GM21529 (cell line): ENCODE measurements around the gene TDRD12.
"Not testable (repeated sequence)": the region's sequence is repeated elsewhere in the genome, so short reads cannot be mapped to it uniquely, and the experiment has no call there.

Experiments
- ATAC-seq: cut with Tn5 transposase; IDR thresholded peaks from one replicate; pipeline ENCODE4 v1.9.1; 2021; ENCODE audit not compliant: unreplicated experiment

The TDRD12 gene

DNA sequence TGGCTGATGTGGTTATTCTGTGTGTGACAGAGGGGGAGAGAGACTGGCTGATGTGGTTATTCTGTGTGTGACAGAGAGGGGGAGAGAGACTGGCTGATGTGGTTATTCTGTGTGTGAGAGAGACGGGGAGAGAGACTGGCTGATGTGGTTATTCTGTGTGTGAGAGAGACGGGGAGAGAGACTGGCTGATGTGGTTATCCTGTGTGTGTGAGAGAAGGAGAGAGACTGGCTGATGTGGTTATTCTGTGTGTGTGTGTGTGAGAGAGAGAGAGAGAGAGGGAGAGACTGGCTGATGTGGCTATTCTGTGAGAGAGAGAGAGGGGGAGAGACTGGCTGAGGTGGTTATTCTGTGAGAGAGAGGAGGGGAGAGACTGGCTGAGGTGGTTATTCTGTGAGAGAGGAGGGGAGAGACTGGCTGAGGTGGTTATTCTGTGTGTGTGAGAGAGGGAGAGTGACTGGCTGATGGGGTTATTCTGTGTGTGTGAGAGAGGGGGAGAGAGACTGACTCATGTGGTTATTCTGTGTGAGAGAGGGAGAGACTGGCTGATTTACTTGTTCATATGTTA, 27.1 kb downstream of the TDRD12 start:
- not testable (repeated sequence) for ATAC-seq

DNA sequence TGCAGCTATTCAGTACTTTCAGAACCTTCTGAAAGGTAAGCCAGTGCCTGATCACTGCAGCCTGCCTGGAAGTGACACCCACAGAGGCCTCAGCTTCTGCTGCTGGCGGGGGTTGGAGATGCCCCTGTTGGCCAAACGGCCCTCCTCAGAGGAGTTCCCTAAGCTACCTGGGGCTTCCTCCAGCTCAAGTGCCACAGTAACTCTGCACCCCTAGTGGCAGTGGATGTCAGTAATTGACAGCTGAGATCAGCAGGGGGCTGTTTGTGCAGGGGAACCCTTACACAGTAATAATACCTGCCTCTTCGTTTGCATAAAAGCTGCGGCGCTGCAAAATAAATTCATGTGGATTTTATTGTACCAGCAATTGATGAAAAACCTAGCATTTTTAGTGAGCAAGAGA, 28.9 kb downstream of the TDRD12 start:
- ATAC-seq: no peak

DNA sequence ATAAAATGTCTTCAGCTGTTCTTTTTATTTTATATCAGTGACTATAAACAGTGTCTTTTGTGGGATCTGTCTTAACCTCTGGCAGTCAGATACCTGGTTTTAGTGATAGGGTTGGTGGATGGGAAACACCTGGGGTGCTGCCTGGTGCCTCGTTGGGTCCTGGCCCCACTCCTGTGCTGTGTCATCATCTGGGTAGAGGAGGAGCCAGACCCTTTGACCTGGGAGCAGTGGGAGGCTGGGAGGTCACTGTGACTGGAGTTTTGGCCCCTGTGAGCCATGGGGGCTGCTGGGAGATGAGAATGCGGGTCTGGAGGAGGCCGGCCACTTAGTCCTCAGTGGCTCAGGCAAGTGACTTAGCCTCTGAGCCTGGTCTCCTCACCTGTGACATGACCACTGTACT, 29.4 kb downstream of the TDRD12 start:
- ATAC-seq: no peak

DNA sequence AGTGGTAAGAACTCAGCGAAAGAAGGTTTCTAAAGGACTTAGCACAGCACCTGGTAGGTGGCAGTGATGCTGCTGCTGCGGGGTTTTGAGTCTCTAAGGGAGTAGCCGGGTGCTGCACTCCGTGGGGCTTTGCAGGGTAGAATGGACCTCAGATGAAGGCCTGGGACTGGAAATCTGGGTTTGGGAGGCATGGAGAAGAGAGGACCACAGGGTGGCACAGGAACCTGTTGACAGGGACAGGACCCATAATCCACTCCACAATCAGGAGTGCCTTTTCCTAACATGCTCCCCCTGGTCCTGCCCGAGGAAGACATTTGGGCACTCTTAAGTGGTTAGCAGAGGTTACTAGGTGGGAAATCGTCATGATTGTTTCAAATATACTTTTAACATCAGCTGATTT, 29.8 kb downstream of the TDRD12 start:
- no peak for ATAC-seq

DNA sequence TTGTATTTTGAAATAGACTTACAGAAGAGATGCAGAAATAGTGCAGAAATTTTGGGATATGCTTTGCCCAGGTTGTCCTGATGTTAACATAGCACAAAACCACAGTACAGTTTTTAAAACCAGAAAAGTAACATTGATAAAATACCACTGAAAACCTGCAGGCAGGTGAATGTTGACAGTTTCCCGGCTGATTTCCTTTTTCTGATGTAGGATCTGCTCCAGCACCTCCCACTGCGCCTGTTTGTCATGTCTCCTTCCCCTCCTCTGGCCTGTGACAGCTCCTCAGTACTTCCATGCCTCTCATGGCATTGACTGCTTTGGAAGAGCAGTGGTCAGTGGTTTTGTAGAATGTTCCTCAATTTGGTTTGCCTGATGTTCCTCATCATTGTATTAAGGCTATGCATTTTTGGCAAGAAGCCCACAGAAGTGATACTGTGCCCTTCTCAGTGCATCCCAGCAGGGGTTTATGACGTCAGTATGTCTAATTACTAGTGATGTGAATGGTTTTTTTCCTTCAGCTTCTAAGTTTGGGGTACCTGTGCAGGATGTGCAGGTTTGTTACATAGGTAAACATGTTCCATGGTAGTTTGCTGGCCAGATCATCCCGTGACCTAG, 31.0 kb downstream of the TDRD12 start:
- no peak for ATAC-seq

DNA sequence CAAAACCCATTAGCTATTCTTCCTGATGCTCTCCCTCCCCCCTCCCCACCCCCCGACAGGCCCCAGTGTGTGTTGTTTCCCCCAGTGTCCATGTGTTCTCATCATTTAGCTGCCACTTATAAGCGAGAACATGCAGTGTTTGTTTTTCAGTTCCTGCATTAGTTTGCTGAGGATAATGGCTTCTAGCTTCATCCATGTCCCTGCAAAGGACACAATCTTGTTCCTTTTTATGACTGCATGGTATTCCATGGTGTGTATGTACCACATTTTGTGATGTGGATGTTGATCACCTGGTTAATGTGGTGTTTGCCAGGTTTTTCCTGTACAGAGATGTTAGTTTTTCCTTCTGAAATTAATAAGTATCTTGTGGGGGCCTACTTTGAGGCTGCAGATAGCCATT, 31.5 kb downstream of the TDRD12 start:
- ATAC-seq: no peak

DNA sequence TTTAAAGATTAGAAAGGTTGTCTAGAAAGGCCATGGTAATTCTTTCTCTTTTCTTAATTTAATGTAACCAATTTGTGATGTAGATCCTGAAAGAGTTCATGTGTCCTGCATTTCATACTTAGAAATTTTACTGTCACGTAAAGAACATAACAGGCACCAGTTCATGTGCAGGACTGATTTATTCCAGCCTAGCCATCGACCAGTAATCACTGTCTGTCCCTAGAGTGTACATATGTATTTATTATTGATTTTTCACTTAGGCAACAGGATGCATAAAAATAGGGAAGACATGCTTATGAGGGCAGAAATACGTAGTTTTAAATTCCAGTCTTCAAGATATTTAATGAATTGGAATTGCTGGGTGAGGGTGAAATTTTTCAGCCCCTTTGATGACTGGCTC, 37.6 kb downstream of the TDRD12 start:
- ATAC-seq: no peak

DNA sequence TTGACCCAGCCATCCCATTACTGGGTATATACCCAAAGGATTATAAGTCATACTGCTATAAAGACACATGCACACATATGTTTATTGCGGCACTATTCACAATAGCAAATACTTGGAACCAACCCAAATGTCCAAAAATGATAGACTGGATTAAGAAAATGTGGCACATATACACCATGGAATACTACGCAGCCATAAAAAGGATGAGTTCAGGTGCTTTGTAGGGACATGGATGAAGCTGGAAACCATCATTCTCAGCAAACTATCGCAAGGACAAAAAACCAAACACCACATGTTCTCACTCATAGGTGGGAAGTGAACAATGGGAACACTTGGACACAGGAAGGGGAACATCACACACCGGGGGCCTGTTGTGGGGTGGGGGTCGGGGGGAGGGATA, 45.8 kb downstream of the TDRD12 start:
- ATAC-seq: not testable (repeated sequence)

DNA sequence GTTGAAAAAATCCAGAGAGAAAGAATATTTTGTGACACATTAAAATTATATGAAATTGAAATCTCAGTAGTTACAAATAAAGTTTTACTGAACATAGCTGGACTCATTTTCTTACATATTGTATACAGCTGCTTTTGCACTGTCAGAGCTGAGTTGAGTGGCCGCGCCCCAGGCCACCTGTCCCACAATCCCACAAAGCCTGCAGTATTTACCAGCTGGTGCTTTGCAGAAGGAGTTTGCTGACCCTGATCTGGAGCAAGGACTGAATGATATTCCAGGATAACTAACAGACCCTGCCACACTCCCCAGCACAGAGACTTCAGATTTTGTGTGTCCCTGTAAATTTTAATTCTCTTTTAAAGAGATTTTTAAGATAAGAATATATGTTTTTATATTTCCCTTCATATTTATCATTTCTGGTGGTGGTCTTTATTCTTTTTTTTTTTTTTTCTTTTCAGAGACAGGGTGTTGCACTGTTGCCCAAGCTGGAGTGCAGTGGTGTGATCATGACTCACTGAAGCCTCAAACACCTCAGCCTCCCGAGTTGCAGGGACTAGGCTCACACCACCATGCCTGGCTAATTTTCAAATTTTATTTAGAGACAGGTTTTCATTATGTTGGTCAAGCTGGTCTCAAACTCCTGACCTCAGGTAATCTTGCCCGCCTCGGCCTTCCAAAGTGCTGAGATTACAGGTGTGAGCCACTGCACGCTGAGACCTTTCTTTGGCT, 48.5 kb downstream of the TDRD12 start:
- ATAC-seq: no peak

DNA sequence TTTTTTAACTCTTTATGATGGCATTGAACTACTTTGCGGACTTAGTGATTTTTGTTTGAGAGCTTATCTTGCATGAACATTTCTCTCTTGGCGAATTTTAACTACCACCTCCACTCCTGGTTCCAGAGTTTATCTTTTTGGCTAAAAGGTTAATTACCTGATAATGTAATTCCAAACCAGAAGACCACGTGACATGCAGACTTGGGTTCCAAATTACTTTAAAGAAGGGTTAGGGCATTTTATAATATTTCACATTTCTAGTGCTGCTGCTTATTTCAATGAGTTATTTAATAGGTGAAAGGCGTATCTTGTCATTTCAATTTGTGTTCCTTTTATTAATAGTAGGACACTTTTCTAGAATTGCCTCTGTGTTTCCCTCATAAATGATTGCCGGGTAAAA, 52.0 kb downstream of the TDRD12 start:
- no peak for ATAC-seq

DNA sequence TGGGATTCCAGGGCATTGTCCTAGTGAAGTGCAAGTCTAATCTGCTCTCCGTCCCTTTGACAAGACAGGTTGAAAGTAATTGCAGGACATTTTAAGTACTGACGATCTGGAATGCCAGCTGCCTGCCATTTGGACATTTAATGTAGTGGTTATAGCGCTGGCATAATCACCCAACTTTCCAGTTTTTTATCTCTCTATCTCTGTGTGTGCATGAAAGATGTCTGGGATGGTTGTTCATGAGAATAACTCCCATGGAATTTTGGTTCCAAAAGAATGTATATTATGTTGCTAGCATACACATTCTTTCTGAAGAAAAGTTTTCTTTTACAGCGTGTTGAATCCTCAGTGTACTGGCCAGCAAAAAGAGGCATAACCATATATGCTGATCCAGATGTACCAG, 53.6 kb downstream of the TDRD12 start:
- ATAC-seq: no peak

DNA sequence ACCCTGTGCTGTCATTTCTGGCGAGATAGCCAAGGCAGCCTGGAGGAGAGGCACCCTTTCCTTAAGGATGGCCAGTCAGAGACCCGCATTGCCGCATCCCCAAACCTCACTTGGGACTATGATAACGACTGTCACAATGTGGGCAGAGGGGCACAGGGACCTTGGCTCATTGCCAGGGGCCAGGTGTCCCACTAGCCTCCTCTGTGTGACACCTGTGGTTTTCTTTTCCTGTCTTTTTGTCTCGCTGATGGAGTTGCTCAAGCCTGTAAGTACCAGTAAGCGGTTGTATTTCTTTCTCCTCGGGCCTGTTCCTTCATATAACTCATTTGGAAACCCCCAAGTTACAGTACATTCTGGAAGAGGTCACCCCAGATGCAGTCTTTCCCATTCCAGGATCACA, 59.5 kb downstream of the TDRD12 start:
- no peak for ATAC-seq

DNA sequence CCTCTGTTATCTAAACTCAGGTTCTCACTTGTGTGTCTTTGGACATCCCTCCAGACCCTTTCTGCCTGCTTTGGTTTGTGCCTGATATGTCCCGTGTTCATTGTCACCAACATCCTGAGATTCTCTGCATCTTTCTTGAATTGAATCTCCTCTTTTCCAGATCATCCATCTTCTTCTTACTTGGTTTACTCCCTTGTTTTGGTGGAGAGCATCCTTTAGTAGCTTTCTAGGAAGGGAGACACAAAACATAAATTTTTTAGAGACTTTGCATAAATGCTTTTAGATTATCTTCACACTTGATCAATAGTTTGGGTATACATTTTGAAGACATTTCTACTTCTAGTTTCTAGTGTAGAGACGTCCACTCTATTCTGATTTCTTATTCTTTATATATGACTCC, 61.7 kb downstream of the TDRD12 start:
- ATAC-seq: no peak

DNA sequence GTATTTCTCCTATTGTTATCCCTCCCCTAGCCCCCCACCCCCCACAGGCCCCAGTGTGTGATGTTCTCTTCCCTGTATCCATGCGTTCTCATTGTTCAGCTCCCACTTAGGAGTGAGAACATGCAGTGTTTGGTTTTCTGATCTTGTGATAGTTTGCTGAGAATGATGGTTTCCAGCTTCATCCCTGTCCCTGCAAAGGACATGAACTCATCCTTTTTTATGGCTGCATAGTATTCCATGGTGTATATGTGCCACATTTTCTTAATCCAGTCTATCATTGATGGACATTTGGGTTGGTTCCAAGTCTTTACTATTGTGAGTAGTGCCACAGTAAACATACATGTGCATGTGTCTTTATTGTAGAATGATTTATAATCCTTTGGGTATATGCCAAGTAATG, 62.5 kb downstream of the TDRD12 start:
- ATAC-seq: not testable (repeated sequence)

DNA sequence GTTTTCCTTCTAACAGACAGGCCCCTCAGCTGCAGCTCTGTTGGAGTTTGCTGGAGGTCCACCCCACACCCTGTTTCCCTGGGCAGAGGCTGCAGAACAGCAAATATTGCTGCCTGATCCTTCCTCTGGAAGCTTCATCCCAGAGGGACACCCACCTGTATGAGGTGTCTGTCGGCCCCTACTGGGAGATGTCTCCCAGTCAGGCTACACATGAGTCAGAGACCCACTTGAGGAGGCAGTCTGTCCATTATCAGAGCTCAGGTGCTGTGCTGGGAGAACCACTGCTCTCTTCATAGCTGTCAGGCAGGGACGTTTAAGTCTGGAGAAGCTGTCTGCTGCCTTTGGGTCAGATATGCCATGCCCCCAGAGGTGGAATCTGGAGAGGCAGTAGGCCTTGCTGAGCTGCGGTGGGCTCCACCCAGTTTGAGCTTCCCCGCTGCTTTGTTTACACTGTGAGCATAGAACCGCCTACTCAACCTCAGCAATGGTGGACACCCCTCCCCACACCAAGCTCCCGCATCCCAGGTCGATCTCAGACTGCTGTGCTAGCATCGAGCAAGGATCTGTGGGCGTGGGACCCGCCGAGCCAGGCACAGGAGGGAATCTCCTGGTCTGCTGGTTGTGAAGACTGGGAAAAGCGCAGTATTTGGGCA, 67.7 kb downstream of the TDRD12 start:
- not testable (repeated sequence) for ATAC-seq

DNA sequence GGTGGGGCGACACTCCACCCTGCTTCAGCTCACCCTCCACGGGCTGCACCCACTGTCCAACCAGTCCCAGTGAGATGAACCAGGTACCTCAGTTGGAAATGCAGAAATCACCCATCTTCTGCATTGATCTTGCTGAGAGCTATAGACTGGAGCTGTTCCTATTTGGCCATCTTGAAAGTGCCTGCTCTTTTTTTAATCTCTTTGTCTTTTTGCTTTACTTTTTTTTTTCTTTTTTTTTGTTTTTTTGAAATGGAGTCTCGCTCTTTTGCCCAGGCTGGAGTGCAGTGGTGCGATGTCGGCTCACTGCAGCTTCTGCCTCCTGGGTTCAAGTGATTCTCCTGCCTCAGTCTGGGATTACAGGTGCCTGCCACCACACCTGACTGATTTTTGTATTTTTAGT, 68.3 kb downstream of the TDRD12 start:
- ATAC-seq: not testable (repeated sequence)

DNA sequence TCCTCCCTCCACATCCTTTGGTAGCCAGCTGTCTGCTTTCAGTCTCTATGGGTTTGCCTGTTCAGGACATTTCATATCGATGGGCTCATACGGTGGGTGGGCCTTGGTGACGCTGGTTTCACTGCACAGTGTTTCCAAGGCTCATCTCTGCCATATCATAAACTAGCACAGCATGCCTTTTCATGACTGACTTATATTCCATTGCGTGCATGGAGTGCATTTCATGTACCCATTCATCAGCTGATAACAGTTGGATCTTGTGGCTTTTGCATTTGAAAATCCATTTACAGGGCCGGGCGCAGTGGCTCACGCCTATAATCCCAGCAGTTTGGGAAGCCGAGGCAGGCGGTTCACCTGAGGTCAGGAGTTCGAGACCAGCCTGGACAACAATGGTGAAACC, 69.9 kb downstream of the TDRD12 start:
- no peak for ATAC-seq

DNA sequence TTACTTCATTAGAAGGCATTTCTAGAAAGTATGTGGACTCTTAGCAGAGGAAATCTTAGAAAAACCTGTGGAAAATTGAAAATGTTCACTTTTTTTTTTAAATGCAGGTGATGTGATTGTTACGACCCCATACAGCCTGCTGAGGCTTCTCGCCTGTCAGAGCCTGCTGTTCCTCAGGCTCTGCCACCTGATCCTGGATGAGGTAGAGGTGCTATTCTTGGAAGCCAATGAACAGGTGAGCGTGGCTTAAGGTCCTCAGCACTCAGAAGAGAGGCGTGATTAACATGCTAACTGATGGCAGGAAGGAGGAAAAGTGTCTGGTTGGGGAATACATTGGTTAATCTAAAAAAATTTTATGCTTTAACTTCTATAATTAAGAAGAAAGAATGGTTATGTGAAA, 78.6 kb downstream of the TDRD12 start:
- ATAC-seq: no peak

DNA sequence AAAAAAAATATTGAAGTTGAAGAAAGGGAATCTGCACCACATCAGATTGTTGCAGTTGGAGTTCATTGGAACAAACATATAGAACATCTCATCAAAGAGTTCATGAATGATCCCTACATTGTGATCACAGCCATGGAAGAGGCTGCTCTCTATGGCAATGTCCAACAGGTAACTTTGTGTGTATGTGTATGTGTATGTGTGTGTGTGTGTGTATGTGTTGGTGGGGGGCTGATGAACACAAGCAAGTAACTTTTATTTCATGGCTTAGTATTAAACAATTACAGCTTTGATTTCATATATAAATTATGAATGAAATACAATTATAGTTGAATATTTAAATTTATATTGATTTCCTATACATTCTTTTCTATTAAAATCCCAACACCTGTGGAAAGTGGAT, 80.6 kb downstream of the TDRD12 start:
- no peak for ATAC-seq

DNA sequence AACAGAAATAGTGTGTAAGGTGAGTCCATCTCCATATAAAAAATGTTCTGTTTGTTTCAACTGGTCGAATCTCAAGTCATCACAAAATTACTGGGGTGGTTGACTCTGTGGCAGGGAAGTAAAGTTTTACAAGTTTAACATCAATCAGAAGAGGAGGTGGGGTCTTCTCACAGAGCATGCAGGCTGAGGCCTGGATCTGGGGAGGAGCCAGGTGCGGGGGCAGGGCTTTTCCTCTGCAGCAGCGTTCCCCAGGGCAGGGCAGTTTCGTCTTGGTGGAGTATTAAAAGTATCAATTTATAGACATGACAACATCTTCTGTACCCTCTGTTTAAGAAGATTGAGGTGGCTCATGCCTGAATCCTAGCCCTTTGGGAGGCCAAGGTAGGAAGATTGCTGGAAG, 81.2 kb downstream of the TDRD12 start:
- ATAC-seq: no peak

DNA sequence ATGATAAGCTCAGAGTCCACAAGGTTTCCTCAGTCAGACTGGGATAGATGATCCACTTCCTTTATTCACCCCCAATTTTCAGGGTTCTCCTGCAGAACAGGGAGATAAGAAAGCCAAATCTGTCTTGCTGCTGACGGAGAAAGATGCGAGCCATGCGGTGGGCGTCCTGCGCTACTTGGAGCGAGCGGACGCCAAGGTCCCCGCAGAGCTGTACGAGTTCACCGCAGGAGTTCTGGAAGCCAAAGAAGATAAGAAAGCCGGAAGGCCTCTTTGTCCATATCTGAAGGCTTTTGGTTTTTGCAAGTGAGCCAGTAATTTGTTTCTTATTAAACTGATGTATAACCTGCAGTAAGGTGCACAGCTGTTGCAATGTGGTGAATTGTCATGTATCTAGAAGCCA, 83.3 kb downstream of the TDRD12 start:
- no peak for ATAC-seq

DNA sequence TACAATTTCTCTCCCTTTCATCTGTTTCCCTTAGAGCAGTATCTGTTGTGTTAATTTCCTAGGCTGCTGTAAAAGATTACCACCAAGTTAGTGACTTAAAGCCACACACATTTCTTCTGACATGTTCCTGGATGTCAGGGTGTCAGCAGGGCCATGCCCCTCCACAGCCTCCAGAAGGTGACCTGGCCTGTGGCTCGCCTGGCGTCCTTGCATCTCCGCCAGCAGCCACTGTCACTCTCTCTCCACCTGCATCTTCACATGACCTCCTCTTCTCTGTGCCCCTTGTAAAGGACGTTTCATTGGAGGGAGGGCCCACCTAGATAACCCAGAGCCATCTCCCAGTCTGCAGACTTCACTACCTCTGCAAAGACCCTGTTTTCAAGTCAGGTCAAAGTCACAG, 88.7 kb downstream of the TDRD12 start:
- no peak for ATAC-seq
